ENCODE results near the gene FGF12.

Gene FGF12

DNA sequence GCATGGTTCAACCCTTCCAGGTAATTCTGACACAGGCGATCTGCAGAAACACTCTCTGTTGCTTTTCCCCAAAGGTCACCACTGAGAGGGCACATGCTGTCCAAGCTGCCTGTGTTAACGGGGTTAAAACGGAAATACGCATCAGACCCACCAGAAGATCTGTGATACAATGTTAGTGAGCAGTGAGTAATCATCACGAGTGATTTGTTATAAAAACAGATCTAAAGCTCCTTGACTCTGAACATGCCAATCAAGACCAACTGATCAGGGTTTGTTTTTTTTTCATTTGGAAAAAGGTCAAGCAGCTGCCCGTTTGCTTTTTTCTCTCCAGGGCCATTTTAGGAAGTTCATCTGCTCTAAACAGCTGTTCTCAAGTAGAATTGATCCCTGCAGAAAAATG is 43.2 kb downstream of the FGF12 start:
- no peak for DNase-seq (ENCODE audit: low read depth in 2 of 2)

DNA sequence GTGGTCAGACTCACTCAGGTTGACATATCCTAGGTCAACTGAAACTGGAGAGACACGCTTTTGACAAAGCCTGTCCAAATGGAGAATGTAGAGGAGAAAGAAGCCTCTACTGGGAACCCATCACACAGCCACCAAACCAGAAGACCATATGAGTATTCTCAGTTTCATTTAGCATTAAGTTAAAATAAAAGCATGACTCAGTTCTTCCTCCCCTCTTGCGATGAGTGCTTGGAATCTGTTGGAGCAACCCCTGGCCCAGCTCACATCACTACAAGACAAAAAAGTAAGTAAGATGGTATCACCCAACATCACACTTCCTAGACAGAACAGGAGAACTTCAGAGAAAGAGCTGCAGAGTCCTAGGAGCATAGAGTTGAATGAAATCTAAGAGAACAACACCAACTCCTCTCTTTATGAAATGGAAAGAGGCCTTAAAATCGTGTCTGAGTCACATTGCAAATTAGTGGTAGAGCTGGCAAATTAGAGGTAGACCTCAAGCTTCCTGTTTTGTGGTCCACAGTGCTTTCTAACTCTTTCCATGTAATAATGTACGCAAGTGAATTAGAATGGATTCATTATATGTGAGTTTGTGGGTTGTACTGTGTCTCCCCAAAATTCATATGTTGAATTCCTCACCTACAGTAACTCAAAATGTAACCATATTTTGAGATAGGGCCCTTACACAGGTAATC is 51.2 kb downstream of the FGF12 start:
- no peak for DNase-seq (ENCODE audit: low read depth in 2 of 2)

DNA sequence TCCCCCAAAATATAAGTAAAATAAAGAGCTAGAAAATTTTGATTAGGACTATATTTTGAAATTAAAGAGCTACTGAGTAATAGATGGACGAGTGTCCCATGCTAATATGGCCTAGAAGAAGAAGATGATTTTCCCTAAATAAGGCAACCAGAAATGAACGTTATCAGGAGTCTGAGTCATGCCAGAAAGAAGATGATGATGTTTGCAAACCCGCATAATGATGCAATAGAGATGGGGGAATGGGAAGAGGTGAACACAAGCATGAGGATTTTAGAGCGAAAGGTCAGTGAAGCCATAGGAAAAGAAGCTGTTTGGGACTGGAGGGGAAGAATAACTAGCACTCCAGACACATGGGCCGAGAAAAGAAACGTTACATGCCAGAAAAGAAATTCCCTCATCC is 71.7 kb downstream of the FGF12 start:
- DNase-seq (ENCODE audit: low read depth in 2 of 2) = no peak

DNA sequence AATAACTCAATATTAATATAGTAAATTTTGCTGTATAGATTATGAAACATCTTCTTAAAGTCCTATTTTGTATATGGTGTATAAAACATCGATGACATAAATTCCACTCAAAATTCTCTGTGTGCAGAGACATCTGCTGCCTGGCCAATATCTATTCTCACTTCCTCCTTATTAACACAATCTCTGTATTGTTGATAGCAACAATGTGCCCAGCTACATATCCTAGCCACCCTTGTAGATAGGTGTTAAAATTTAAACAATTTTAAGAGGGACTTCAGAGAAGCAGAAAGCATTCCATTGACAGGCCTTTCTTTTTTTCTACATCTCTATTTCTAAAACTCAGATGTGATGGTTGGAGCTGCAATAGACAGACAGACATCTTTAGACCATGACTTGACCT is 72.3 kb downstream of the FGF12 start:
- no peak for DNase-seq (ENCODE audit: low read depth in 2 of 2)

DNA sequence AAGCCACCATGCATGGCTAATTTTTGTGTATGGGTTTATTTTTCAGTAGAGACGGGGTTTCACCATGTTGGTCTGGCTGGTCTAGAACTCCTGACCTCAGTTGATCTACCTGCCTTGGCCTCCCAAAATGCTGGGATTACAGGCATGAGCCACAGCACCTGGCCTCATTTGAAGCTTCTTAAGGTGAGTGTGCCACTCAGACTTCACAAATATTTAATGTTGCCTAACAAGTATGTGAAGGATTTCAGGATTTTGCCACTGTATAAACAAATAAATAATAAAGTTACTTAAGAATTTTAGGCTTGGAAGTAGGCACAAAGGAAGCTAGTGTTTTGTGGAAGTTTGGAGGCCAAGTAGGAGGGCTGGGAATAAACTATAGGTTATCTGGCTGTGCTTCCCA is 73.5 kb downstream of the FGF12 start:
- DNase-seq (ENCODE audit: low read depth in 2 of 2) = no peak

DNA sequence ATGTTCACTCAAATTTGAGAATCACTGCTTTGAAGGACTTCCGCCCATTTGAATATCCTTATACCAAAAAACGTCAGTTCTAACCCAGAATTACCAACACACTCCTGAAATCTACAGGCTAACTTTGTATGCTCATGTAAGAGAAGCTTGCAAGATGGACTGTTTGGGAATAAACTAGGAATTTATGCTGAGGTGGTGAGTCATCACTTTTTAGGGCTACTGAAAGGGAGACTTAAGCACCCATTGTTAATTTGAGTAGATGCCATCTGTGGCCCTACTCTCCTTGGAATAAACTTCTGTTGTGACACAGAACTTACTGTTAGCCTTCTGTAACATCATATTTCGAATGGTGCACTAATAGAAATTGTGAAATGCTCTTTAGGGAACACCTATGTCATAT is 74.6 kb downstream of the FGF12 start:
- no peak for DNase-seq (ENCODE audit: low read depth in 2 of 2)

DNA sequence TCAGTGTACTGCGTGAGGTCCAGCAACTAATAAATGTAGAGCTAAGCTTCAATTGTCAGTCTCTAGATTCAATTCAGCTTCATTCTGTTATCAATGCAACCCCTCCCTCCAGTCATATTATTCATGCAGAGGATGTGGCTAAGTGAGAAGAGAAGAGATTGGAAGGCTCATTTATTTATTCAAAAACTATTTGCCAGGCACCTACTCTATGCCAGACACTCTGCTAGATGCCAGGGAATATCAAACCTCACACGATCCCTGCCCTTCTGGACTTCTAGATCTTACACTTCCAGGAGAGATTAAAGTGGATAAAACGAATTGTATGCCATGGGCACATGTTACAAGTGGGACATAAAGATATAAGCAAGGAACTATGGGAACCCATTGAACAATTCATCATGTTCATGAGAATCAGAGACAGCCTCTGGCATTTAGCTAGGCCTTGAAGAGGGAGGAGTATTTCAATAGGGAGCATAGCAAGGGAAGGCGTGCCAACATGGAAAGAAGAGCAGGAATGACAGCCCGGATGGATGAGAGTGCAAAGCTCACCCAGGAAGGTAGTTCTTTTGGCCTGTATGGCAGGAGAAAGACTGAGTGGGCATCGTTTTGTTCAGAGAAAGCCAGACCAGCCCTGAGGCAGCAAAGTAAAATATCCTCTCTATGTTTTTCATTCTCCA is 75.4 kb downstream of the FGF12 start:
- no peak for DNase-seq (ENCODE audit: low read depth in 2 of 2)

DNA sequence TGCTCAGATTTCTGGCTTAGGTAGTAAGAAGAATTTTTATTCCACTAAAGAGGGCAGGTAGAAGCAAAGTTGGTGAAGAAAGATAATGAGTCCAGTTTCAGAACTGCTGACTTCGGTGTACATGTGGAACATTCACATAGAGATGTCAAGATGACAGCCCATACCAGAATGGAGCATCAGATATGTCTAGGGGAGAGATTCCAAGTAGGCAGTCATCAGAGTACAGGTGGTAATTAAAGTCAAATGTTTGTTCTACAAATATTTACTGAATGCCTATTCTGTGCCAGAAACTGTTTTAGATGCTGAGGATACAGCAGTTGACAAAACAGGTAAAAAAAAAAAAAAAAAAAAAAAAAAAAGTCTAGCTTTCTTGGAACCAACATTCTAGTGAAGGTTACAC is 81.9 kb downstream of the FGF12 start:
- DNase-seq (ENCODE audit: low read depth in 2 of 2) = no peak

DNA sequence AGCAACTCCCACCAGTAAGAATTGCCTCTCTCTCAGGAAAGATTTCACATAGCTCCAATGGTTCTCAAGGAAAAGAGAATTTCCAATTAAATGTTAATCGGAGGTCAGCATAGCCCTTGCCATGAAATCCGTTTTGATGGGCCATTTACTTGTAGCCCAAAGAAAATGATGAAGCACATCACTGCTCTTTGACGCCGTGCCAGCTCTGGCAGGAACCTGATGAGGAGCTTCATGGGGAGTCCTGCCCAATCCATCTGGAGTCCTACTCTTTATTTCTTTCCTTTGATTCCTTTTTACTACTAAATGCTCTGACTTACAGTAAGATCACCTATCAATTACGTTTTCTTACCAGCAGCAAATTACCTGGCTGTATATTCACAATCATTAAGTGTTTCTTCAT is 84.7 kb downstream of the FGF12 start:
- DNase-seq (ENCODE audit: low read depth in 2 of 2) = no peak

DNA sequence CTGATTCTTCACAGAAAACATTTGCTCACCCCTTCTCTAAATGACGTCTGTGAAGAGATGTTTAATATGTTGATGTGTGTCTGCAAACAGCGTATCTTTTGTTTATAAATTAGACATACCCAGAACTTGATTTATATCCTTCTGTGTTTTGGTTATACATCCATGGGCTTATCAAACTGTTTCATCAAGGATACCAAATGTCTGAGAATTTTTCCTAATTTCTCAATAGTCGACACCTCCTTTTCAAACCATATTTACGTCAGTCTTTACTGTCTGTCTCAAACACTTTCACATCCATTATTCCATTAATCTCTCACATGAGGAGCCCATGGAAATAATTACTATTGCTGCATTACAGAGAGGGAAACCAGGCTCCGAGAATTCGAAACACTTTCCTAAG is 85.4 kb downstream of the FGF12 start:
- no peak for DNase-seq (ENCODE audit: low read depth in 2 of 2)

DNA sequence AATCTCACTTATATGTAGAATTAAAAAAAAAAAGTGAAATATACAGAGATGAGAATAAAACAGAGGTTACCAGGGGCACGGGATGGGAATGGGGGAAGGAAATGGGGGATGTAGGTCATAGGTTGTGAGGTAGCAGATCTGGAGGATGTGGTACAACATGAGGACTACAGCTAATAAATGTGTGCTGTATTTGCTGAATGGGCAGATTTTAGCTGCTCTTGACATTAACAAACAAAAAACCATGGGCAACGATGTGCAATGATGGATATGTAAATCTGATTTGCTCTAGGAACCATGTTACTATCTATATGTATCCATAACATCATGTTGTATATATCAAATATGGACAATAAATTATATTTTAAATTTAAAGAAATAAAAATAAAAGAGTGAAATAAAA is 87.4 kb downstream of the FGF12 start:
- DNase-seq (ENCODE audit: low read depth in 2 of 2) = no peak

DNA sequence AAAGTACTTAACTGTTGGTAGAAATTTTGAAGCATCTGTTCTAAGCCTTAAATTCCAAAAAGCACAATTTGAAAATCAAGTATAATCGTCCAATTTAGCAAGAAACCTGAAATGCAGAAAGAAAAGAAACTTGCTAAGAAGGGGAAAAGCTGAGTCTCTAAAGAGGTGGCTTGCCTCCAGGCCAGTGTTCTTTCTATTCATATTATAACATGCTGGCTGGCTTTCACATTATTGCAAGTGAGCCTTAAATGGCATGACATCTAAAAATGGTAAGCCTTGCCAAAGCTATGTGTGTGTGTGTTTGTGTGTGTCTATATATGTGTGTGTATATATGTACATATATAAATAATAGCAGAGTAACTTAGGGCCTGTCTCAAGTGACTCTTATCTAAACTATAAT is 89.5 kb downstream of the FGF12 start:
- DNase-seq (ENCODE audit: low read depth in 2 of 2) = no peak

DNA sequence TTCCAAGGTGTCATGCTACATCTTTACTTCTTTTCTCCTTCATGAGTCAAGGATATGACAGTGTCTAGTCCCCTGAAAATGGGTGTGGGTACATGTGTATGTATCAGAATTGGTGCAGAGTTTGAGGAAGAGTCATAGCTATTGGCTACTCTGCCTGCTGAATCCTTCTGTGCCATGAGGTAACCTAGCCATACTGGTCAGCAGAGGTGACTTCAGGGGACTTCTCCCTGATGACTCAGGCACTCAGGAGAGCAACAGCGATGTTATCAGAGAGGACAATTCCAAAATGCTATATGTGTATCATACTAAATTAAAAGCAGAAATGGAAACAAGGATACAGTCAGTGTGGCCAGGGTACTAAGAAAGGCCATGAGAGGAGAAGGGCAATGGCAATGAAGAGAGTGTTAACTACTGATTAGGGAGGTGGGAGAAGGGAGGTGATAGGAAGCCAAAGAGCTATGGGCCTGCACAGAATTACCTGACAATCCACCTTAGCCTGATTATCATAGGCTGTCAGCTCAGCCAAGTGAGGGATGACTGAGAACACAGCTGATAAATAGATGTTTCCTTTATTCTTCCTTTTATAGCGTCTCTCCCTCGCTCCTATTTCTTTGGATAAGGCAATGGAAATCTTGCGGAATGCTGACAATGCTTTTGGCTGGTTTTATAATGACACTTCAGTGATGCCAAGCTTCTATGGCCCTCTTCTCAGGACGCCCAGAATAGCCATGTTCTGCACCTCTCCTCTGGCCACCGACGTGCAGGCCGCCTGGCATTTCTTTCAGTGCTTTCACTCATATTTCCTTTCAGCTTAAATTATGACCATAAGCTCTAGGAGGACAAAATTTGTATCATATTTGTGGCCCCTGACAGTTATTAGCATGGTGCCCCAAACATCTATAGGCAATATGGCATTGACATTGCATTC is 90.6 kb downstream of the FGF12 start:
- no peak for DNase-seq (ENCODE audit: low read depth in 2 of 2)

DNA sequence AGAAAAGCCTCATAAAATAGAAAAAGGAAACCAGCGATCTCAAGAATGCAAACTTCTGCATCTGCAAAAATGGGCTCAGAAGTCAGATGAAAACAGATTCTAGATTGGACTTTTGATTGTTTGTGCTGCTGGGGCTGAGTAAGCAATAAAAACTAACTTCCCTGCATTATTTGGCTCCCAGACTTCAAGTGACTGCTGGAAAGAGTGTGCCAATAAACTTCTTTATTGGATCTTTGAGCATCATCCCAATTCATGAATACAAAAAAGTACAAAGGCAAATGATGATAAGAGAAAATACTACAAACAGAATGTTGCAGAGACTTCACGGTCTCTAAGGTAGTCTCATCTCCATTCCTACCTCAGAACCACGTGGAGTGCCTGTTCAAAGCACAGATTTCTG is 97.9 kb downstream of the FGF12 start:
- no peak for DNase-seq (ENCODE audit: low read depth in 2 of 2)

DNA sequence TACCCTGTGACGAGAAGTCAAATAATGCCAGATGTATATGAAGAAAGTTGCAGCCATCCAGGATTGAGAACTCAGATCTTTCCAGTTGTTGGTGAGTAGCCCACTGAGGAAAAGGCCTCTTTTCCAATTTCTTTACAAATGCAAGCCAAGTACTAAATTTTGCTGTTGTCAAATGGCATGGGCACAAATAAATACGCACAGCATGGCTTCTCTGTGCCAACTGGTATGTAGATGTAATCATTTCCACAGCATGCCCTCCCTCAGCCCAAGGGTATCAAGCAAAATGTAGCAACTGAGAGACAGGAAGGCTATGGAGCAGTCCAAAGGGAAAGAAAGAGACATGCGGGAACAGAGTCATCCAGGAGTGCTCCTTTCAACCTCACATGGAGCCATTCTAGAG is 105.4 kb downstream of the FGF12 start:
- no peak for DNase-seq (ENCODE audit: low read depth in 2 of 2)

DNA sequence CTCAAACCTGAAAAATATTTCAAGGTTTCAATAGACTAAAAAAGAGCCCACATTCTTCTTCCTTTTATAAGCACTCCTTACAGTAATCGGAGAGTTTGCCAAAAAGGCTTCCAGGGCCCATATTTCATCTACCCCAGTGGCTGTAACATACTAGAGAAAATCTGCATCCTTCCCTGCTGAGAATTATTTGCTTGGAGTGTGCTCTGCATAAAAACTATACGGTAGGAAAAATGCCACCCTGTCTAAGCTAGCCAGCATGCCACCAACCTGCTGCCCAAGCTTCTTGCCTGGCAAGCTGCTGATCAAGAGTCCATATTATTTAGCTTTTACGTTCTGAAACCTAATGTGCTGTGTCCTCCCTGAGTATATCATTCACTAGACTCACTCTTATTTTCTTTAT is 107.1 kb downstream of the FGF12 start:
- DNase-seq (ENCODE audit: low read depth in 2 of 2) = no peak

DNA sequence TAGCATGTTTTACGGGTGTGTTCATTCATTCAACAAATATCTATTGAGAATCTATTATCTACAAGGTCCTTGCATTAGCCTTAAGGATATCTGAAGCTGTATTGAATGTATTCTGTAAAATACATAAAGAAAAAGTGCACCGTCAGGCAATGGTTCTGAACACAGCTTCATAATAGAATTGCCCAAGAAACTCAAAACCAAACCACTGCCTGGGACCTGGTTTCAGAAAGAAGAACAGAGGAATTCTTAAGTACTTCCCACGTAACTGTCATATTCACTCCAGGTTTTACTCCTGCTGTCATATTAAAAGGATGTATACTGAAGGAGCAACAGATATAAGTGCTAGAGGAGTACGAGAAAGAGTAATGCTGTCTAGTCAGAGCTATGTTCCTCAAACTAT is 115.9 kb downstream of the FGF12 start:
- DNase-seq (ENCODE audit: low read depth in 2 of 2) = no peak

DNA sequence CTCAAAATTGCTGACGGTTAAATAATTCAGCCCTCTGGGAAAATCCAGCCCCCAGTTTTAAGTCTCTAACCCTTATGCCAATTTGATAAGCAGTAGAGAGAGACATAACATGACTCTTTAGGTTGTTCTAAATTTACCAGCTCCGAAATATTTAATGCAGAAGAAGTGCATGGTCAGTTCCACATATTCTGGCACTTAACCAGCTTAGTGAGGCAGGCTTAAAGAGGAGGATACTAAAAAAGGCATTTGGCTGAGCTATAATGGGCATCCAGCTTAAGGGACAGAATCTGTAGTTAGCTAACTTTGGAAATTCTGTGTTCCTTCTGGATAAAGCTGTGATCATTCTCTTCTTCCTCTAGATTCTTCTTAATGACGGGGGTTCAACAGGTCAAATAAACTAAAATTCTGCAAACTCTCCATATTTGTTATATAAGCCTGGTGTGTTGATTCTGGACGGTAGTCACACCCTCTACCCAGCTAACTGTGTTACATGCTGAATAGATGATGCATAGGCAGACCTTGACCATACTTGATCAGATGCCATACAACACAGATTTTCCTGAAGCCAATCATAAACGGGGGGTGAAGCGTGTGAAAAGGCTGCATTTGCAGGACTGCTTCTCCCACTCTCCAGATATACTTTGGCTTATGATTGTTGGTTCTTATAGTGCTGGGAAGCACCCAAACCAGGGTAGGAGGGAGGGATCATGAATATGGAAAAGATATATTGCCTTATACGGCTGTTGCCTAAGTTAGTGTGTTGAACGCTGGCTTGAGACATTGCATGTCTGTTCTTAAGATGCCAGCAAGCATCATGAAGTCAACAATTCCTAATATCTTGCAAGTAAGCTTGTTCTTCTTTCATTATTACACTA is 118.4 kb downstream of the FGF12 start:
- DNase-seq (ENCODE audit: low read depth in 2 of 2) = no peak

DNA sequence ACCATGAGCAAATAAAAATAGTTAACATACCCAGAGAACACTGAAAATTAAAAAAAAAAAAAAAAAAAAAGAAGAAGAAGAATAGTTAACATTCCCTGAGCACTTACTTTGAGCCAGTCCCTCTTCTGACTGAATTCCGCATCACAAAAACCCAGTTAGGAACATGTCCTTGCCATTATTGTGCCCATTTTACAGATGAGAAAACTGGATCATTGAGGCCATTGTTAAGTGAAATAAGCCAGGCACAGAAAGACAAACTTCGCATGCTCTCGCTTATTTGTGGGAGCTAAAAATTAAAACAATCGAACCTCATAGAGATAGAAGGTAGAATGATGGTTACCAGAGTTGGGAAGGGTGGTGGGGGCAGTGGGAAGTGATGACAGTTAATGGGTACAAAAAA is 119.5 kb downstream of the FGF12 start:
- DNase-seq (ENCODE audit: low read depth in 2 of 2) = no peak

DNA sequence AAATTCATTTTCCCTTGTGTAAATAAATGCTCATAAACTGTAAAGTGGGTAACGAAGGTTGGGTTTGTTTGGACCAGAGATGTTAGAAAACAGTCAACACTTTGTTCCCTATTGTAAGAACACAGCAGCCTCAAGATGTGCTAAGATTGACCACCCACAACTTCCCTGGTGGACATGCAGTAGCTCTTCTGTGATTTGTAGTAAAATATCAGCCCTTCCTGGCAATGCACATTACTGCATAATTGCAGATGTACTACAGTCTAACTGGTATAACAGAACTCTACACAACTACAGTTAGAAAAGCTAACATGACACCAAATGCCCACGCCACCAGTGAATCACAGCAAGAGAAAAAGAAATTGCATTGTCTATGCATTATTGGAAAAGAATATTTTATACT is 129.4 kb downstream of the FGF12 start:
- DNase-seq (ENCODE audit: low read depth in 2 of 2) = no peak

DNA sequence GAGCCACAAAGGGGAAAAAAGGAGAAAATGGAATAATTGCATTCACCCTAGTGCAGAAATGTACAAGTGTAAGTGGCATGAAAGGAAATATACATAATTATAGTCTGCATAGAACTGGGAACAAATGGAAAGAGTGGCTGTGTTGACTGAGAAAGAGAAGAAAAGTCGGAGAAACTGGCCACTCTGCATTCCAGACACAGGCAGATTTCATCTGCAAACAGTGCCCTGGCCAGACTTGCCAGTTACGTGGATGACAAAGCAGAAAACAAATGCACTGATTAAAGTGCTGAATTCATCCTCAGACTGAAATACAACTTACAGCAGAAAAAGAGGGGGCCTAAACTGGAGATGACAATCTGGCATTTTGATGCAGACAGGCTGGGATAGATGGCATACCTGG is 129.8 kb downstream of the FGF12 start:
- no peak for DNase-seq (ENCODE audit: low read depth in 2 of 2)

DNA sequence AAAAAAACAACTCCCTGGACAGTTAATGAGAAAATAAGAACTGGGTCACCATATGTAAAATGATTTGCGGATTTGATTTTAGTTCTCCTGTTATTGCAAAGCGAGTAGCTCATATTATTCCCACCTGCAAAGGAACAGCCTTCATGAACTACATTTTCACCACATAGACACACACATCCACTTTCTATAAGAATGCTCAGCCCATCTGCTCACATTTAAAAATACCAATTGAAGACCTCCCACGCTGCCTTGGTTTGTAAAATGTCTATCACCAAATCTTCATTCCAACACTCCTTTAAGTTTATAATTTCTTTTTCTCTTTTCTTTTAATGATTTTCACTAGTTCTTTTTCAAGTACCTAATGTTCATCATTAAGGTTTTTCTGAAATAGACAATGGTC is 148.6 kb downstream of the FGF12 start:
- no peak for DNase-seq (ENCODE audit: low read depth in 2 of 2)

All from activated CD8-positive, alpha-beta memory T cell treated with anti-CD3 and anti-CD28 coated beads for 4 hours (primary cell).